Activated naive CD4-positive, alpha-beta T cell (primary cell): ENCODE data around the gene TRIM5.

ENCODE experiments used
- DNase-seq, 4 experiments: peaks; one replicate each; lab custom pipeline; 2025; lab: John Stamatoyannopoulos, UW

TRIM5 gene

DNA sequence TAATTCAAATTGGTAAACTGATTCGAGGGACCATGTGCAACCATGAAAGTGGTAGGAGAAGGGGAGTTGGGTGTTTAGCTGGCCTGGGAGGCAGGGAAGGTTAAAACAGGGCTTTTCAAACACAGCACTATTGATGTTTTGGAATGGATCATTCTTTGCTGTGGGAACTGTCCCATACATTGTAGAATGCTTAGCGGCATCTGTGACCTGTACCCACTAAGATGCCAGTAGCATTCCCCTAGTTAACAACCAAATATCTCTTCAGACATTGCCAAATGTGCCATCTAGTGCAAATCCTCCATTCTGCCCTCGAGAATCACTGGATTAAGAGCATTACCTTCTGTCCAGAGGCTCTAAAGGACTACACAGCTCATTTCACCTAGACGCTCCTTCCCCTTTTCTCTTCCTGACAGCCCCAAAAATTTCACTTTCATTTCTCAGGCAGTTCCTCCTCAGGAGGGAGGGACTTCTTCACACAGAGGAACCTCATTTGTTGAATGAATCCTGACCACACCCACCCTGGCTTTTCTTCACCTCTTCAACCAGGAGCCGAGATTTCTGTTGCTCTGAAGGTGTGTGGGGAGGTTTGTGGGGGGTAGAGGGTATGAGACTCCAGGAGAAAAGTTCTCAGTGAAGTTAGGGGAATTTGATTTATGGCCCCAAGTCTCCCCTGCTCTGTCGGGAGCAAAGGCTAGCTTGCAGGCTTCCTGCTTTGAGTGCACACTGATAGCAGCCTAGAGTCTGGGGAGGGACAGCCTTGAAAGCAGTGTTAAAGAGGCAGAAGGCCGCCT lies 60.2 kb downstream of the TRIM5 start, which contains the start of gene TRIM34:
TSS of gene TRIM34 (plus strand) at position 513 of the 791 bp plus-strand sequence. CDS start 7,331 bp downstream, outside the sequence.
- peak in 2 of 4 experiments; percentile 27 to 55 for DNase-seq

- no peak for DNase-seq
Observed at GRCh38 chr11:5622802-5623201, 62.1 kb downstream of the TRIM5 start.

GRCh38 chr11:5621580-5621979 lies 63.3 kb downstream of the TRIM5 start:
- no peak for DNase-seq

DNA sequence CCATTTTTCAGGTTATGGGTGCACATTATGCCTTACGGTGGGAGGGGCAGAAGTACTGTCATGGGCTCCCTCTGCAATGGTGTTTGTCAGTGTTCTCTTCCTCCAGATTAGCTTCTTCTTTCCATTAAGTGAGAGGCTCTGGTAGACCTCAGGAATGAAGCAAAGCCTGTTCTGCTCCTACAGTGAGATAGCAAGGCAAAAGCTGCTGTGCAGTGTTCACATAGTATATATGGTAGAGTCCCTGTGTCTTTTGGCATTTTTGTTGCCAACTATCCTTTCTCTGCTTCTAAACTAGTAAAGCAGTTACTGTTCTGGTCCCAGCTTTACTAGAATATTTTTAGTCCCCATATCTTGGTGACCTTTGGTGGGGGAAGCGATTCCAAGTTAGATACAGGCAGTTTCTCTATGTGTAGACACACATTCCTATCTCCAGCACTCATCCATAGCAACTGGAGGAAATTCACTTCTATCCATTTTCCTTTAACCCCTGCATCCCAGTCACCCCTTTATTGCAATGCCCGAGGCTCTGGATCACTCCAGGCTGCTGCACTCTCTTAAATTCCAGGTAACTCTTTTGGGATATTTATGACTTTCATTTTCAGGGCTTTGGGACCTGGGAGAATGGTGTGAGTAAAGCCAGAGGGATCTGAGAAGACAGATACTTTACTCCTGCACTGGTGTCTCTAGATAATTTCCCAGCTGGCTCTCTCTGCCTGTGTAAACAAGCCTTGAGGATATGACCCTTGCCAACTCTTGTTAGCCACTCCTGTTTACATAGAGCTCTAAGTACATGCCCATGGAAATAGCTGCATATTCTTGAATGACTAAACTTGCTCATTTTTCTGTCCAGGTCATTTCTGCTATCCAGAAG lies 64.0 kb downstream of the TRIM5 start:
- DNase-seq: no peak

DNA sequence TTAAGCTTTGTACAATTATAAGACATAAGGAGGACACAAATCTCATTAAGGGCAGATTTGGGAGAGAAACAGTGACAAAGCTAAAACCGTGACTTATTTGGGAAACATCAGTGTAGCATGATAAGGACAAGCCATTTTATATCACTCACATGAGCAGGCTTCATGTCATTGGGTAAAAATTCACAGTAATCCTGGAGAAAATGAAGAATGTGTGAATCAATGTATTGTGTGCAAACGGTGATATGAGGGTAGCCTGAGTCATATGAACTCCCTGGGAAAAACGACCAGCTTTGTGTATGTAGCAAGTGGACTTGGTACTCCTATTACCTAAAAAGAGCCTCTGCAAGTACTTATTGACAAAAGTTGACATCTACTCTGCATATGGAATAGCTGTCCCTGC lies 66.1 kb downstream of the TRIM5 start:
- DNase-seq: no peak
